Lower lobe of right lung (tissue), 2 donors: ENCODE results near the gene CDC7. TPM values are rescaled to one million over a fixed set of nuclear protein-coding genes. Genes with fewer than 3 reads are reported as not detected.
"Not testable (repeated sequence)": the region's sequence is repeated elsewhere in the genome, so short reads cannot be mapped to it uniquely, and the experiment has no call there.

Experiments
- ATAC-seq, 2 donors: fragments of 200-7000 bp; cut with Tn5 transposase; one replicate each; pipeline ENCODE4 v1.9.1; 2020 to 2022; ENCODE audit warnings: mild to moderate bottlenecking in 2 of 2, moderate library complexity in 2 of 2
- DNase-seq: peaks from one replicate; pipeline ENCODE4 v3.0.0-alpha.2; 2020
- H3K27ac ChIP-seq: fragments of 200-600 bp; one replicate; pipeline ENCODE4 v1.8.0; 2022
- H3K27me3 ChIP-seq: fragments of 200-600 bp; one replicate; pipeline ENCODE4 v1.8.0; 2022; ENCODE audit warnings: low read depth
- H3K36me3 ChIP-seq: fragments of 200-600 bp; one replicate; pipeline ENCODE4 v1.8.0; 2022; ENCODE audit warnings: mild to moderate bottlenecking
- H3K4me1 ChIP-seq: fragments of 200-600 bp; one replicate; pipeline ENCODE4 v1.8.0; 2022
- H3K4me3 ChIP-seq: fragments of 200-600 bp; one replicate; pipeline ENCODE4 v1.8.0; 2022; ENCODE audit warnings: mild to moderate bottlenecking
- H3K9me3 ChIP-seq: fragments of 200-600 bp; one replicate; pipeline ENCODE4 v1.8.0; 2022
- intact Hi-C: fragments of 100-400 bp; cut with DNase I; formaldehyde crosslinking; loops from one replicate; pipeline ENCODE4 v1.11.0; 2022
- long read RNA-seq: library from polyadenylated mRNA; unstranded; transcript quantifications from one replicate; pipeline ENCODE4 v2.0.0, GENCODE V29; 2021
- total RNA-seq: library from RNA; stranded (reverse); fragmentation: NEBNext Ultra II Directional; extraction: Animal tissue kit (Norgen Biotek cat#: 25700); gene quantifications from one replicate; pipeline ENCODE4 v1.2.1, GENCODE V29; 2021
- TF ChIP-seq, protein P1 (sequence below): fragments of 200-600 bp; IDR thresholded peaks from one replicate; pipeline ENCODE4 v1.8.0; 2022; ENCODE audit warnings: antibody characterized with exemption, mild to moderate bottlenecking
- donor health status: DM: no; HTN: yes; CAD: no; lungs with severe emphysema.

CDC7 gene
- 3.4 TPM for total RNA-seq
- long read RNA-seq, partial matches to known transcripts, result 0 of 4 reads
- long read RNA-seq, other reads (novel, unspliced or antisense), result 4 of 4 reads

- ATAC-seq, result peak; percentile 95 to 97
- TF ChIP-seq, protein P1, sequence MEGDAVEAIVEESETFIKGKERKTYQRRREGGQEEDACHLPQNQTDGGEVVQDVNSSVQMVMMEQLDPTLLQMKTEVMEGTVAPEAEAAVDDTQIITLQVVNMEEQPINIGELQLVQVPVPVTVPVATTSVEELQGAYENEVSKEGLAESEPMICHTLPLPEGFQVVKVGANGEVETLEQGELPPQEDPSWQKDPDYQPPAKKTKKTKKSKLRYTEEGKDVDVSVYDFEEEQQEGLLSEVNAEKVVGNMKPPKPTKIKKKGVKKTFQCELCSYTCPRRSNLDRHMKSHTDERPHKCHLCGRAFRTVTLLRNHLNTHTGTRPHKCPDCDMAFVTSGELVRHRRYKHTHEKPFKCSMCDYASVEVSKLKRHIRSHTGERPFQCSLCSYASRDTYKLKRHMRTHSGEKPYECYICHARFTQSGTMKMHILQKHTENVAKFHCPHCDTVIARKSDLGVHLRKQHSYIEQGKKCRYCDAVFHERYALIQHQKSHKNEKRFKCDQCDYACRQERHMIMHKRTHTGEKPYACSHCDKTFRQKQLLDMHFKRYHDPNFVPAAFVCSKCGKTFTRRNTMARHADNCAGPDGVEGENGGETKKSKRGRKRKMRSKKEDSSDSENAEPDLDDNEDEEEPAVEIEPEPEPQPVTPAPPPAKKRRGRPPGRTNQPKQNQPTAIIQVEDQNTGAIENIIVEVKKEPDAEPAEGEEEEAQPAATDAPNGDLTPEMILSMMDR, result peak; percentile 42
- intact Hi-C loops, result no loop called here
Measured at GRCh38 chr1:91500756-91501522, at the start of gene CDC7. Gene CDC7 (plus strand): TSS chr1:91500851. CDS start chr1:91501717, 866 bp downstream.

DNA sequence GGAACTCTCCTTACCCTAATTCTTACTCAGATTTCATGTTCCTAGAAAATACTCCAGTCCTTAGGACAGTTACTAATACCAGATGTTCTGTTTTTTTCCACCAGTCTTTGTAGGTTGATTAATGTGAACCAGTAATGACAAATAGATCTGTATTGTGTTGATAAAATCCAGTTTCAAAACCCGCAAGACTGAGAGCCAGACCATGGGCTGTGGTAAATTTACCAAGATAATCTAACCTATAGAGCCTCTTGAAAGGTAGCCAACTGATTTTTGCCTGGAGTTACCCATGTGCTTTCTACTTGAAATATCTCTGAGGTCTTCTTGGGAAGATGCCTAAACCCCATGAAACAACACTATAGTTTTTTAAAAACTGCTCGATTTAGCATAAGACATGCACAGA, 46.5 kb upstream of the CDC7 start:
- intact Hi-C loops, result no loop called here
- no peak for DNase-seq
- TF ChIP-seq, protein P1, result no peak

More at GRCh38 chr1:91500756-91501522, at the start of gene CDC7:
- no peaks in the 10 kb centered on the region for H3K9me3 ChIP-seq
- no peaks in the 10 kb centered on the region for H3K36me3 ChIP-seq
- H3K27ac ChIP-seq, result peak within 1 kb of the TSS; percentile 66
- peak within 1 kb of the TSS; percentile 63 for H3K4me3 ChIP-seq
- H3K27me3 ChIP-seq, result no peaks in the 10 kb centered on the region
- H3K4me1 ChIP-seq, result peaks cover 15% of the 10 kb centered on the region
- peak; percentile 92 for DNase-seq

GRCh38 chr1:91455334-91455733, 45.3 kb upstream of the CDC7 start:
- no peaks in the 10 kb centered on the region for H3K27me3 ChIP-seq
- no peak overlapping the region for H3K27ac ChIP-seq
- no peaks in the 10 kb centered on the region for H3K4me1 ChIP-seq
- TF ChIP-seq, protein P1, result no peak
- ATAC-seq (no peak), DNase-seq (no peak)
- intact Hi-C loops, result no loop called here
- H3K9me3 ChIP-seq, result no peaks in the 10 kb centered on the region
- no peaks in the 10 kb centered on the region for H3K36me3 ChIP-seq
- H3K4me3 ChIP-seq, result no peak overlapping the region

More for the DNA sequence above, 46.5 kb upstream of the CDC7 start:
- Histone ChIP-seq H3K4me3 (no peak overlapping the region), H3K36me3 (no peaks in the 10 kb centered on the region), H3K9me3 (no peaks in the 10 kb centered on the region), H3K4me1 (no peaks in the 10 kb centered on the region), H3K27ac (no peak overlapping the region), H3K27me3 (no peaks in the 10 kb centered on the region)
- no peak for ATAC-seq

- no peak for ATAC-seq
- Histone ChIP-seq H3K4me1 (no peaks in the 10 kb centered on the region), H3K36me3 (no peaks in the 10 kb centered on the region), H3K27ac (no peak overlapping the region), H3K27me3 (no peaks in the 10 kb centered on the region), H3K9me3 (no peaks in the 10 kb centered on the region), H3K4me3 (no peak overlapping the region)
- no peak for DNase-seq
- intact Hi-C loops, result no loop called here
- TF ChIP-seq, protein P1, result no peak
Measured at GRCh38 chr1:91455896-91456295, 44.8 kb upstream of the CDC7 start.

GRCh38 chr1:91465350-91465749, 35.3 kb upstream of the CDC7 start:
- peaks cover 11% of the 10 kb centered on the region for H3K9me3 ChIP-seq
- H3K4me1 ChIP-seq, ATAC-seq, H3K27ac ChIP-seq, H3K4me3 ChIP-seq, DNase-seq, H3K36me3 ChIP-seq, intact Hi-C loops, H3K27me3 ChIP-seq: not testable (repeated sequence)

GRCh38 chr1:91476533-91477217, 24.0 kb upstream of the CDC7 start:
- DNase-seq, result no peak
- TF ChIP-seq, protein P1, result no peak

More at GRCh38 chr1:91476533-91477217, 24.0 kb upstream of the CDC7 start:
- Histone ChIP-seq H3K4me3 (no peak overlapping the region), H3K27me3 (no peaks in the 10 kb centered on the region), H3K4me1 (no peaks in the 10 kb centered on the region), H3K27ac (no peak overlapping the region), H3K36me3 (no peaks in the 10 kb centered on the region), H3K9me3 (no peaks in the 10 kb centered on the region)
- ATAC-seq, result no peak
- intact Hi-C loops, result no loop called here
